HAP-1 (cell line): Measurements from ENCODE around the gene CLIP2.
A peak's percentile ranks its signal among the peaks of the same experiment; 100 is the strongest.
"Not testable (repeated sequence)": the region's sequence is repeated elsewhere in the genome, so short reads cannot be mapped to it uniquely, and the experiment has no call there.

Experiments
- DNase-seq, 2 experiments: peaks; one replicate each; pipeline ENCODE4 v3.0.0-alpha.2; 2016 to 2020; ENCODE audit warnings: low spot score in 2 of 2
- H3K27me3 ChIP-seq: fragments of 250-450 bp; sonication (Bioruptor Pico); 2 replicates; pipeline ENCODE4 v1.5.1; 2020; ENCODE audit warnings: low read depth, mild to moderate bottlenecking, moderate library complexity
- H3K36me3 ChIP-seq: fragments of 250-450 bp; sonication (Bioruptor Pico); replicated peaks from 2 replicates; pipeline ENCODE4 v1.5.1; 2020; ENCODE audit warnings: mild to moderate bottlenecking
- H3K4me1 ChIP-seq: fragments of 250-450 bp; sonication (Bioruptor Pico); 2 replicates; pipeline ENCODE4 v1.5.1; 2020; ENCODE audit warnings: mild to moderate bottlenecking
- H3K4me3 ChIP-seq: fragments of 250-450 bp; sonication (Bioruptor Pico); 2 replicates; pipeline ENCODE4 v1.5.1; 2020; ENCODE audit warnings: mild to moderate bottlenecking, moderate library complexity
- H3K9me3 ChIP-seq: fragments of 250-450 bp; sonication (Bioruptor Pico); 2 replicates; pipeline ENCODE4 v1.5.1; 2020; ENCODE audit warnings: mild to moderate bottlenecking, moderate library complexity
- in situ Hi-C: fragments of 300-500 bp; cut with MboI; formaldehyde crosslinking; loops from 3 replicates; pipeline ENCODE4 v1.14.3; 2020; ENCODE audit warnings: low sequenced_read_pairs, inconsistent platforms, mixed read lengths

The CLIP2 gene

DNA sequence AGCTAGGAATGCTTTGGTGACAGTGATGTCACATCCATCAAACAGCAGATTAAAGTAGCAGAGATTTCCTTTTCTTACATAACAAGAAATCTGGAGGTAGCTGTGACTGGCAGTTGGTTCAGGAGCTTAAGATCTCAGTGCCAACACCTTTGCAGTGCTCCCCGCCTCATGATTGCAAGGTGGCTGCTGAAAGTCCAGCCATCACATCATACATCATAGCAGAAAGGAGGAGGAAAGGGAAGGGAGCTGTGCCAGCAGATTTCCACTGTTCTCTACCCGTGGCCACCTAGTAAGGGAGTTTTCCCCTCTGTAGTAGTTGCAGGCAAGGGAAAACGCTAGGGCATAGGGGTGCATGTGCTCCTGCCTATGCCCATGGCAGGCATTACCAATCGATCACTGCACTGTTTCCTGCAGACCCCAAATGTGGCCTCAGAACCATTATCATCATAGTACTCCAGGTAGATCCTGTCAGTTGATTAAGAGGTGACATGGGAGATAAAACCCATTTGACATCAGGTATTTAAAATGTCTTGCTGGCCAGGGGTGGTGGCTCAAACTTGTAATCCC is 106.6 kb downstream of the CLIP2 start:
- 0 out of 2 replicates have a peak, but pooled peaks cover 2% of the 10 kb centered on the region for H3K36me3 ChIP-seq
- H3K4me1 ChIP-seq: no peaks in the 10 kb centered on the region
- no peak overlapping the region for H3K4me3 ChIP-seq
- DNase-seq: no peak
- in situ Hi-C loops: loop anchor here (5.0 kb wide), 1 partner anchor 319 kb away; no protein-coding TSS in a partner anchor
- H3K9me3 ChIP-seq: no peaks in the 10 kb centered on the region
- H3K27me3 ChIP-seq: no peaks in the 10 kb centered on the region

DNA sequence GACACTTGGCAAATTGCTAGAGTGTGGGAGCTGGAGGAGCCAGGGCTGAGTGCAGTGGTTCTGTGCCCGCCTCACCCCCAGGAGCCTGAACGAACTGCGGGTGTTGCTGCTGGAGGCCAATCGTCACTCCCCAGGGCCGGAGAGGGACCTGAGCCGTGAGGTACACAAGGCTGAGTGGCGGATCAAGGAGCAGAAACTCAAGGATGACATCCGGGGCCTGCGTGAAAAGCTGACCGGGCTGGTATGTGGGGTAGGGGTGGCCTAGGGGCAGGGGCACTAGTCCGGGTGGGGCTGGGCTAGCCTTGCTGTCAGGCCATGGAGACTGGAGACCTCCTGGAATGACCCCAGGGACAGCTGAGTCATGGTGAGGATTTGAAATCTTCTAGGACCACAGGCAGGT is 107.8 kb downstream of the CLIP2 start:
- Histone ChIP-seq H3K36me3 (0 out of 2 replicates have a peak, but pooled peaks cover 2% of the 10 kb centered on the region), H3K27me3 (no peaks in the 10 kb centered on the region), H3K4me1 (no peaks in the 10 kb centered on the region), H3K9me3 (no peaks in the 10 kb centered on the region), H3K4me3 (no peak overlapping the region)
- in situ Hi-C loops: loop anchor here (5.0 kb wide), 1 partner anchor 320 kb away; no protein-coding TSS in a partner anchor
- no peak for DNase-seq

DNA sequence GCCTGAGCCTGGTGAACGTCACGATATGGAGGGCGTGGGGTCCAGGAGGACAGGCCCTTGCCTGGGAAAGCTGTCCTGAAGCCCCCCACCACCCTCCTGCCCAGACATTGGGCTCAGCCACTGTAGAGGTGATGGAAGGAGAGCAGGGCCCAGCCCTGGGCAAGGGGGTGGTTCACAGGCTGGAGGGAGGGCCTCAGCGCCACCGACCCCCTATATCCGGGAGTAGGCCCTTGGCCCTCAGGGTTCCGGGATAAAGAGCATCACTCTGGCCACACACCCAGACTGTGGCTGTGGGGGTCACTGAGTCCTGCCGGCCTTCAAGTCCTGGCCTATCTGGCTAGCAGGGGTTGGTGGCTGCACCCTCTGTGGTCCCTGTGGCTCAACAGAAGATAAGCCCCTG is 109.2 kb downstream of the CLIP2 start:
- in situ Hi-C loops: loop anchor here (5.0 kb wide), 1 partner anchor 321 kb away; no protein-coding TSS in a partner anchor
- H3K9me3 ChIP-seq: no peaks in the 10 kb centered on the region

DNA sequence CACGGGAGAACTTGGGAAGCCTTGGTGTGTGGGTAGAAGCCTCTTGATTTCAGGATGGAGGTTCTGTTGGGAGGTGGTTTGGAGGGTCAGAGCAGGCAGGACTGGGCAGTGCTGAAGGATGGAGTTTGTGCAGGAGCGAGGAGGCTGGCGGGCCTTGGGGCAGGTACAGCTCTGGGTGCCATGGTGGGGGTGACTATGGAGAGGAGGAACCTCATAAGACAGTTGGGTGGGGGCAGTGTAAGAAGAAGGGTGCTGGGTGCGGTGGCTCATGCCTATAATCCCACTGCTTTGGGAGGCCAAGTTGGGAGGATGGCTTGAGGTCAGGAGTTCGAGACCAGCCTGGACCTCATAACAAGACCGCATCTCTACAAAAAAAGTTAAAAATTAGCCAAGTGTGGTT is 109.8 kb downstream of the CLIP2 start:
- Histone ChIP-seq H3K4me3 (no peak overlapping the region), H3K9me3 (no peaks in the 10 kb centered on the region), H3K27me3 (no peaks in the 10 kb centered on the region), H3K4me1 (no peaks in the 10 kb centered on the region), H3K36me3 (0 out of 2 replicates have a peak, but pooled peaks cover 2% of the 10 kb centered on the region)
- DNase-seq: no peak
- in situ Hi-C loops: loop anchor here (5.0 kb wide), 1 partner anchor 322 kb away; no protein-coding TSS in a partner anchor

More for the DNA sequence above, 109.2 kb downstream of the CLIP2 start:
- no peaks in the 10 kb centered on the region for H3K27me3 ChIP-seq
- 0 out of 2 replicates have a peak, but pooled peaks cover 2% of the 10 kb centered on the region for H3K36me3 ChIP-seq
- no peak for DNase-seq
- H3K4me1 ChIP-seq: no peaks in the 10 kb centered on the region
- no peak overlapping the region for H3K4me3 ChIP-seq

DNA sequence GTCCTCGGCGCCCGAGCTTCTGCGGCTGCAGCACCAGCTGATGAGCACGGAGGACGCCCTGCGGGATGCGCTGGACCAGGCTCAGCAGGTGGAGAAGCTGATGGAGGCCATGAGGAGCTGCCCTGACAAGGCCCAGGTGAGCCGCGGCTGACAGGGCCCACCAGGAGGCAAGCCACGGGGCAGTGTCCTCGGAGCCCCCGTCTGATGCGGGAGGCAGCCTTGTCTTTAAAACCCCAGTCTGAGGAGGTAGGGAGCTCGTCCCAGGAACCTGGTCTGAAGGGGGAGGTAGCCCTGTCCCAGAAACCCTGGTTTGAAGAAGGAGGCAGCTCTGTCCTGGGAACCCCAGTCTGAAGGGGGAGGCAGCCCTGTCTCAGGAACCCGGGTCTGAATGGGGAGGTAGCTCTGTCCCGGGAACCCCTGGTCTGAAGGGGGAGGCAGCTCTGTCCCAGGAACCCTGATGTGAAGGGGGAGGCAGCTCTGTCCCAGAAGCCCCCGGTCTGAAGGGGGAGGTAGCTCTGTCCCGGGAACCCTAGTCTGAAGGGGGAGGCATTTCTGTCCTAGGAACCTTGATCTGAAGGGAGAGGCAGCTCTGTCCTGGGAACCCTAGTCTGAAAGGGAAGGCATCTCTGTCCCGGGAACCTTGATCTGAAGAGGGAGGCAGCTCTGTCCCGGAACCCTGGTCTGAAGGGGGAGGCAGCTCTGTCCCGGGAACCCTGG is 111.4 kb downstream of the CLIP2 start:
- no peak overlapping the region for H3K4me3 ChIP-seq
- in situ Hi-C loops: loop anchor here (5.0 kb wide), 1 partner anchor 193 kb away; no protein-coding TSS in a partner anchor
- H3K36me3 ChIP-seq: 0 out of 2 replicates have a peak, but pooled peaks cover 5% of the 10 kb centered on the region
- no peaks in the 10 kb centered on the region for H3K4me1 ChIP-seq
- no peaks in the 10 kb centered on the region for H3K9me3 ChIP-seq
- H3K27me3 ChIP-seq: no peaks in the 10 kb centered on the region
- DNase-seq: no peak

DNA sequence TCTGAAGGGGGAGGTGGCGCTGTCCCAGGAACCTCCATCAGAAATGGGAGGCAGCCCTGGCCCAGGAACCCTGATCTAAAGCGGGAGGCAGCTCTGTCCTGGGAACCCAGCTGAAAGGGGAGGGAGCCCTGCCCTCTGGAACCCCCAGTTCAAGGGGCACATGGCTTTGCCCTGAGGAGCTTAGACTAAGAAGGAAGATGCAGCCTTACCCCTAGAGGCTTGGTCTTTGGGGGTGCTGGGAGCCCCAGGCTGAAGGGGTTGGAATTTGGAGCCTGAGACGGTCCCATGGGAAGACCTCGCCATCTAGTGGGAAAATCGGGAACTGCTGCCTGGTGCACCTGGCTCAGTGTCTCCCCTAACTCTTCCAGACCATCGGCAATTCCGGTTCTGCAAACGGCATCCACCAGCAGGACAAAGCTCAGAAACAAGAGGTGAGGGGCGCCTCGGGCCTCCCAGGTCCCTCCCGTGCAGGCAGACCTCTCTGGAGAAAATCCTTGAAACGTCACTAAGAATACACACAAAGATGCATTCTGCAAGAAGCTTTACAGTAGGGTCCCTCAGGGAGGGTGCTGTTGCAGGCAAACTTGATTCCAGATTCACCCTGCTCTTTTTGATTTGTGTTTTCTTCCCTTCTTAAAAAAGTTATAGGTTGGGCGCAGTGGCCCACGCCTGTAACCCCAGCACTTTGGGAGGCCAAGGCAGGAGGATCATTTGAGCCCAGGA is 112.1 kb downstream of the CLIP2 start:
- Histone ChIP-seq H3K4me3 (no peak overlapping the region), H3K36me3 (0 out of 2 replicates have a peak, but pooled peaks cover 5% of the 10 kb centered on the region)
- in situ Hi-C loops: loop anchor here (5.0 kb wide), 1 partner anchor 194 kb away; no protein-coding TSS in a partner anchor

DNA sequence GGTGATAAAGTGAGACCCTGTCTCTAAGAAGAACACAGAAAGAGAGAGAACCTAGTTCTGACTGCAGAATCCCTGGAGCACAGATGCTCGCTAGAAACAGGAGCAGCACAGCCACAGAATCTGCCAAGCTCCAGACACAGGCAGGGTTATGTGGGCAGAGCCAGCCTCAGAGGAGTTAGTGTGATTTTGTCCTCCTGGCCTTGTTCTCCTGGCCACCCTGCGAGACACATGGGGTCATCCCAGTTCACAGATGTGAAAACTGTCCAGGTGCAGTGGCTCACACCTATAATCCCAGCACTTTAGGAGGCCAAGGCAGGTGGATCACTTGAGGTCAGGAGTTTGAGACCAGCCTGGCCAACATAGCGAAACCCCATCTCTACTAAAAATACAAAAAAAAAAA is 113.5 kb downstream of the CLIP2 start:
- H3K4me3 ChIP-seq, H3K36me3 ChIP-seq, H3K9me3 ChIP-seq, H3K4me1 ChIP-seq, H3K27me3 ChIP-seq, DNase-seq: not testable (repeated sequence)
- in situ Hi-C loops: loop anchor here (5.0 kb wide), 1 partner anchor 195 kb away; no protein-coding TSS in a partner anchor

More for the DNA sequence above, 112.1 kb downstream of the CLIP2 start:
- Histone ChIP-seq H3K4me1 (no peaks in the 10 kb centered on the region), H3K27me3 (no peaks in the 10 kb centered on the region), H3K9me3 (no peaks in the 10 kb centered on the region)
- DNase-seq: peak; percentile 51 to 88

DNA sequence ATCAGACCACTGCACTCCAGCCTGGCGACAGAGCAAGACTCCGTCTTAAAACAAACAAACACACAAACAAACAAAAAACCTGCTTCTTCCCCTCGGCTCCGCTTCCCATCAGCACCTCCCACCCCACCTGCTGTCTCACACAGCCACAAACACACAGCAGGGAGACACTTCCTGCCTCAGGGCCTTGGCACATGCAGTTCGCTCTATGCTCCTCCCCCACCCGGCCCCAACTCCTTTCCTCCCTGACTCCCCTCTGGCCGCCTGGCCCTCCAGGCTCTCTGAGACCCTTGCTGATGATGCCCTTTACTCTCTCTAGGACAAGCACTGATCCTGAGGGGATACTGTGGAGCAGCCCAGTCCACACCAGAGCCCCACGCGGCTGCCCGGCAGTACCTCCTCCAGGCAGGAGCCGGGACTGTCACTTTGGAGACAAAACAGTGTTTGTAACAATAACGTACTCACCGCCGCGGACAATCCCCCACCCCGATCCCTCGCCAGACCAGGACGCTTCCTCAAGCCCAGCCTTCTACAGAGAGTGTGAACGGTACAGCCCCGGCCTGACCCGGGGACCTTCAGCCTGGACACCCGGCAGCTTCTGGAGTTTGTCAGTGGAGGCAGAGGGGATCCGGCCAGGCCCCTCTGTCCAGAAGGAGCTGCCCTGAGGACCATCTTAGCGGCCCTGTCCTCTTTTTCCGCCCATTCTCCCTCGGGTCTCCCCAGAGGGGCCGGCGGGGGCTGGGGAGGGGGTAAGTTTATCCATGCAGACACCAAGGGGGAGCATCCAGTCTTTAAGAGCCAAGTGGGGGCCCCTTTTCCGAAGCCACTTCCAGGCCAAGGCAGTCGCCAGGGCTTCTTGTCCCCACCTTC is 114.5 kb downstream of the CLIP2 start:
- in situ Hi-C loops: loop anchor here (5.0 kb wide), 1 partner anchor 196 kb away; no protein-coding TSS in a partner anchor
- H3K9me3 ChIP-seq: no peaks in the 10 kb centered on the region
- H3K4me1 ChIP-seq: no peaks in the 10 kb centered on the region
- H3K36me3 ChIP-seq: 0 out of 2 replicates have a peak, but pooled peaks cover 2% of the 10 kb centered on the region
- DNase-seq: no peak
- H3K27me3 ChIP-seq: no peaks in the 10 kb centered on the region
- no peak overlapping the region for H3K4me3 ChIP-seq

DNA sequence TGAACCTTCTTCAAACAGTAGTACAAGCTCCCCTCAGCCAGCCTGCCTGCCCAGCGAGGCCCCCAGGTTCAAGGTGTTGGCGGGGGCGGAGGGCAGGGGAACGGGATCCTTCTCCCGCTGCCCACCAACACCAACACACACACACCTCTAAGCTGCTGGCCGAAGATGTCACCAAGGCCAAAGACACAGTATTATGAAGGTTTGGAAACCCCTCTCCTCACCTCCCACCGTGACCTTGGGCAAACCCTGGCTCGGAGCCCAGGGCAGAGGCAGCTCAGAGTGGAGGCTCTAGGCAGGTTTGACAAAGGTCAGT is 115.1 kb downstream of the CLIP2 start:
- Histone ChIP-seq H3K9me3 (no peaks in the 10 kb centered on the region), H3K4me3 (no peak overlapping the region), H3K4me1 (no peaks in the 10 kb centered on the region), H3K36me3 (0 out of 2 replicates have a peak, but pooled peaks cover 2% of the 10 kb centered on the region), H3K27me3 (no peaks in the 10 kb centered on the region)
- in situ Hi-C loops: loop anchor here (5.0 kb wide), 1 partner anchor 197 kb away; no protein-coding TSS in a partner anchor
- no peak for DNase-seq

DNA sequence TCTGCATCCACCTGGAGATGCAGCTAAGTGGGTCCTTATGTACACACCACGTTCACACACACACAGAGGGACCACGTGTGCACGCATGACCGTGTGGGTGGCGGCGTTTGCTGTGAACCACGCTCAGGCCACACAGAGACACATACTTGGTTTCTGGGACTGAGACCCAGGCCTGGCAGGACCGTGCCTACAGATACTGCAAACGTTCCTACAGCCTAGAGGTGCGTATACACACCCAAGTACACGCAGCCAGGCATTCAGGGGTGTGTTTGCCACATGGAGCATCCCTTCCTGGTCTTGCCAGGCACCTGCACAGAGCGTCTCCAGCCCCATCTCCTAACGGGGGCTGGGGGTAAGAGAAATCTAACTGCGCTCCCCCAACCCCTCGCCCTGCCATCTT is 115.5 kb downstream of the CLIP2 start:
- in situ Hi-C loops: loop anchor here (5.0 kb wide), 1 partner anchor 197 kb away; no protein-coding TSS in a partner anchor
- no peaks in the 10 kb centered on the region for H3K9me3 ChIP-seq
- H3K4me1 ChIP-seq: no peaks in the 10 kb centered on the region
- H3K36me3 ChIP-seq: 0 out of 2 replicates have a peak, but pooled peaks cover 2% of the 10 kb centered on the region
- H3K27me3 ChIP-seq: no peaks in the 10 kb centered on the region
- no peak overlapping the region for H3K4me3 ChIP-seq
- DNase-seq: no peak

DNA sequence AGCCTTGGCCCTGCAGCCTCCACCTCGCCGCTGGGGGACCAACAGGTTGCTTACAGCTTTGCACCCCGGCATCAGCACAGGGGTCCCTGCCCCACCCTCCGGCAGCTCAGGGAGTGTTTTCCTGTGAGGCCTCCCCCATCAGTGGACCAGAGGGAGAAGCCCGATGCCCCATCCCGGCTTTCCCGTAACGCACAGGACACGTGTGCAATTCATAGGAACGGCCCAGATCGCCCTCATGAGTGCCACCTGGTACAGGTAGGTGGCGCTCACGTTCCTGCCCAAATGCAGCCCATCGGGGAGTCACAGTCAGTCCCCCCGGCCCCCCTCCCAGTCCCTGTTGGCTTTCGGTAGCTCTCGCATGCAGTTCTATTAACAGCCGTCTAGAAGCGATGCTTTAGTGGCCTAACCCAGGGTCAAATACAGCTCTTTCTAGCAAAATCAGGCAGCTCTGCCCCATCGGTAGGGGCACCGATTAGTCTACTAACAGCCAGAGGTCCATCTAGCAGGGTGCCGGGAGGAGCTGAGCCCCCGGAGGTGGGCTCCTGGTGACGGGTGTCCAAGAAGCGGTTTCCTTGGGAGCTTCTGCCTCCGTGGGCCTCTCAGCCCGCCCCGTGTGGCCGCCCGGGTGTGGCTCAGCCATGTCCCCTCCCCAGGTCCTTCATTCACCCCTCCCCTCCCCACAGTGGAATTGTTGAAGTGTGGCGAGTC is 116.1 kb downstream of the CLIP2 start:
- no peaks in the 10 kb centered on the region for H3K27me3 ChIP-seq
- H3K4me1 ChIP-seq: no peaks in the 10 kb centered on the region
- no peak overlapping the region for H3K4me3 ChIP-seq
- no peaks in the 10 kb centered on the region for H3K9me3 ChIP-seq
- in situ Hi-C loops: no loop called here
- peak in 1 of 2 experiments; percentile 63 for DNase-seq
- 0 out of 2 replicates have a peak, but pooled peaks cover 2% of the 10 kb centered on the region for H3K36me3 ChIP-seq

DNA sequence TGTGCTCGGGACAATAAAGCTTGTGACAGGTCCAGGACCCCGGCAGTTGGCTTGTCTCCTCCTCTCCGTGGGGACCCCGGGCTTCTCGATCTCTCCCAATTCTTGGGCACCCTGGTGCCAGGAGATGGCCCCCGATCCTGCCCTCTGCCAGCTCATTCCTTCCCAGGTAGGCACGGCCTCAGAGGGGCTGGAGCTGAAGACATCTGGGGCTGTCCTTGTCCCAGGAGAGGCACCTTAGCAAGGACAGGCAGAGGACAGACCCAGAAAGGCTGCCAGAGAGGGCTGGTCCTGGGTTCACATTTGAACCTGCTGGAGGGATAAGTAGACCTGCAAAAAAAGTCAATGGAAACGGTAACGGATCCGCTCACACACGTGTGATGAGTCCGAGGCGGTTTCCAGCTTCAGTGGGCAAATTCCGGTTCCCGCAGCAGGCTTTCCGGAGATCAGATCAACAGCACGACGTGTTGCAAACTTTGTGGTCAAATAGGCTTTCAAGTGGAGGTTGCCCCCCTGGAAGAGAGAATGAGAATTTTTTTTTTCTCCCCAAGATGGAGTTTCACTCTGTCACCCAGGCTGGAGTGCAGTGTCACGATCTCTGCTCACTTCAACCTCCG is 116.8 kb downstream of the CLIP2 start:
- Histone ChIP-seq H3K27me3 (no peaks in the 10 kb centered on the region), H3K36me3 (0 out of 2 replicates have a peak, but pooled peaks cover 2% of the 10 kb centered on the region), H3K4me3 (no peak overlapping the region), H3K9me3 (no peaks in the 10 kb centered on the region), H3K4me1 (no peaks in the 10 kb centered on the region)
- in situ Hi-C loops: no loop called here
- no peak for DNase-seq
